Transverse colon (tissue), 4 donors: ENCODE results near the gene TUBA8.

Experiments used
- CTCF ChIP-seq, 5 experiments: fragments of 200-600 bp in 3 of 5; fragments of 450-650 bp in 2 of 5; sonication (generic) in 3 of 5; IDR thresholded peaks; 1 replicate in 2 of 5; 2 replicates in 3 of 5; pipeline ENCODE4 v1.5.1; 2016 to 2017; ENCODE audit warnings: antibody characterized with exemption in 5 of 5, inconsistent platforms in 3 of 5, mild to moderate bottlenecking in 2 of 5, moderate library complexity in 1 of 5
- EP300 ChIP-seq: sonication (generic); formaldehyde crosslinking; IDR thresholded peaks from one replicate; pipeline ENCODE4 v1.6.1; 2017; ENCODE audit warnings: antibody characterized with exemption, low read depth
- POLR2A ChIP-seq: fragments of 450-650 bp; IDR thresholded peaks from one replicate; pipeline ENCODE4 v1.6.1; 2016; ENCODE audit warnings: antibody characterized with exemption, mild to moderate bottlenecking, moderate library complexity
- POLR2AphosphoS5 ChIP-seq, 3 donors: sonication (generic); formaldehyde crosslinking; IDR thresholded peaks; one replicate each; pipeline ENCODE4 v1.6.1; 2016; ENCODE audit warnings: antibody characterized with exemption in 3 of 3

- TF ChIP-seq POLR2A = no peak
- no peak for TF ChIP-seq CTCF (IDR thresholded peaks at IDR 0.05)
- no peak for TF ChIP-seq POLR2AphosphoS5 (IDR thresholded peaks at IDR 0.05)
- no peak for TF ChIP-seq EP300
Observed at GRCh38 chr22:18062421-18062820, 48.2 kb upstream of the TUBA8 start.
